SH-SY5Y (cell line): ENCODE measurements around the gene EFCAB14.

Experiments
- GATA2 ChIP-seq: IDR thresholded peaks from 2 replicates; pipeline ENCODE4 v1.6.1; 2011; ENCODE audit warnings: mild to moderate bottlenecking, low read depth, low read length
- GATA3 ChIP-seq: IDR thresholded peaks from 2 replicates; pipeline ENCODE4 v1.6.1; 2011; ENCODE audit warnings: low read depth, mild to moderate bottlenecking, low read length, moderate library complexity

DNA sequence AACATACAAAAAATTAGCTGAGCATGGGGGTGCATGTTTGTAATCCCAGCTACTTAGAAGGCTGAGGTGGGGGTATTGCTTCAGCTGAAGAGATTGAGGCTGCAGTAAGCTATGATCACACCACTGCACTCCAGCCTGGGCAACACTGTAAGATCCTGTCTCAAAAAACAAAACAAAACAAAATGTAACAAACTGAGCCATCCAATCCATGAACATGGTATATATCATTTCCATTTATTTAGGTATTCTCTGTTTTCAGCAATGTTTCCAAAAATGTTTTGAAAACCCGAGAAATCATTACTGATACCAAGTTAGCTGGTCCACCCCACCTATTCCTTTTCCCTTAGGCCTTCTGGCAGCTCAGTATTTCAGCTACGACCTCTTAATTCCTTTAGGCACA is 69.2 kb downstream of the EFCAB14 start:
- TF ChIP-seq GATA3 (no peak), GATA2 (no peak)
